ENCODE results near the gene HRH2.

HRH2 gene

DNA sequence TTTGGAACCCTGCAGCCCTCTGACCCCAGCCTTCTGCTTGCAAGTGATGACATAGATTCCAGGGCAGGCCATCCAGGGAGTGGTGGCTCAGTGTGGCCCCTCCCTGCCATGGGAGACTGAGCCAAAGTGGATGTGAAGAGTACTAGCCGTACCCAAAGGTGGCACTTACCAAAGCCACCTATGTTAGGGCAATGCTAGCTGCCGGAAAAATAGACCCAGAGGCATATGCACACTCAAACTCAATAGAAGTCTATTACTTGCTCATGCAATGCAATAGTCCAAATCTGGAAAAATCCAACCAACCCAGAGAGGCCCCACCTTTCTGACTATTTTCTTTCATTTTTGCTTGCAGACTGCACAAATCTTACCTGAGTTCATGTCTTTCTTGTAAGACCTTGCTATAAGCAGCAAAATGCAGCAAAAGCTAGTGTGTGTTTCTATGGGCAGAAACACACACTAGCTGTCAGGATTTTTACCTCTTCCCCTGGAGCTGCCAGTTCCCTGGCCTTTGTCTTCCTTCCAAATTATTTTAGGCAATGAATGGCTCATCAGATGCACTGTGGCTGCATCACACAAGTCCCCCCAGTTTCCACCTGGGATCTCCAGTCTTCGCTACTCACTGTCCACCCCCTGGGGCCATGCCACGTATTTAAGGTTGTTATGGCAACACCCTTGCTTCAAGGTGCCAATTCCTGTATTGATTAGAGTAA is 74.0 kb downstream of the HRH2 start:
- DNase-seq (ENCODE audit: low spot score), result no peak
- TF ChIP-seq, protein P1, sequence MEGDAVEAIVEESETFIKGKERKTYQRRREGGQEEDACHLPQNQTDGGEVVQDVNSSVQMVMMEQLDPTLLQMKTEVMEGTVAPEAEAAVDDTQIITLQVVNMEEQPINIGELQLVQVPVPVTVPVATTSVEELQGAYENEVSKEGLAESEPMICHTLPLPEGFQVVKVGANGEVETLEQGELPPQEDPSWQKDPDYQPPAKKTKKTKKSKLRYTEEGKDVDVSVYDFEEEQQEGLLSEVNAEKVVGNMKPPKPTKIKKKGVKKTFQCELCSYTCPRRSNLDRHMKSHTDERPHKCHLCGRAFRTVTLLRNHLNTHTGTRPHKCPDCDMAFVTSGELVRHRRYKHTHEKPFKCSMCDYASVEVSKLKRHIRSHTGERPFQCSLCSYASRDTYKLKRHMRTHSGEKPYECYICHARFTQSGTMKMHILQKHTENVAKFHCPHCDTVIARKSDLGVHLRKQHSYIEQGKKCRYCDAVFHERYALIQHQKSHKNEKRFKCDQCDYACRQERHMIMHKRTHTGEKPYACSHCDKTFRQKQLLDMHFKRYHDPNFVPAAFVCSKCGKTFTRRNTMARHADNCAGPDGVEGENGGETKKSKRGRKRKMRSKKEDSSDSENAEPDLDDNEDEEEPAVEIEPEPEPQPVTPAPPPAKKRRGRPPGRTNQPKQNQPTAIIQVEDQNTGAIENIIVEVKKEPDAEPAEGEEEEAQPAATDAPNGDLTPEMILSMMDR (IDR thresholded peaks at IDR 0.05), result no peak
- no peak overlapping the region for H3K27ac ChIP-seq
- H3K4me3 ChIP-seq, result no peak overlapping the region

DNA sequence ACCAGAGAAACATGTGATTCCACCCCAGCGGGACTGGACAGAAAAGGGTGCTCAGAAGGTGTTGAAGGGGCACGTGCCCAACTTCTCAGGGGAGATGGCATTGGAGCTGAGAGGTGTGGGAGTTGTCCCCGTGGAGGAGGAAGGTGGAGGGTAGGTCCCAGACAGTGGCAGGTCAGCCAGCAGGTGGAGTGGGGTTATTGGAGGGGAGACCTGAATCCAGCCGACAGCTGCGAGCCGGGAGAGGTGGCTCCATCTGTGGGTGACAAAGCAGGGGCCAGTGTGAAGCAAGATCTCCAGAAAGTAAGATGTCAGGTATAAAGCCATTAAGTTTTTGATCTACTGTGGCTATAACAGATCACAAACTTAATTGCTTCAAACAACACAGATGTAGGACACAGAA is 75.1 kb downstream of the HRH2 start:
- DNase-seq (ENCODE audit: low spot score), result no peak

GRCh38 chr5:175734016-175734415 is 76.1 kb downstream of the HRH2 start:
- Histone ChIP-seq H3K27ac (no peak overlapping the region), H3K4me3 (no peak overlapping the region)
- TF ChIP-seq, protein P1 (IDR thresholded peaks at IDR 0.05), result no peak
- DNase-seq (ENCODE audit: low spot score), result no peak

More for the DNA sequence above, 75.1 kb downstream of the HRH2 start:
- TF ChIP-seq, protein P1 (IDR thresholded peaks at IDR 0.05), result no peak
- no peak overlapping the region for H3K27ac ChIP-seq
- H3K4me3 ChIP-seq, result no peak overlapping the region

DNA sequence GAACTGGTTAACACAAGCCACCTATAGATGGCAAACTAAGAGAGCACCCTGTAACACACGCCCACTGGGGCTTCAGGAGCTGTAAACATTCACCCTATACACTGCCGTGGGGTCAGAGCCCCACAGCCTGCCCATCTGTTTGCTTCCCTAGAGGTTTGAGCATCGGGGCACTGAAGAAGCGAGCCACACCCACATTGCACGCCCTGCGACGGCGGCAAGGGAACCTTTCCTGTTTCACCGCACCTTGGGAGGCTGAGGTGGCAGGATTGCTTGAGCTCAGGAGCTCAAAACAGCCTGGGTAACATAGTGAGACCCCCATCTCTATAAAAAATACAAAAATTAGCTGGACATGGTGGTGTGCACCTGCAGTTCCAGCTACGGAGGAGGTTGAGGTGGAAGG is 76.6 kb downstream of the HRH2 start:
- DNase-seq (ENCODE audit: low spot score), result no peak

GRCh38 chr5:175735701-175736100 is 77.8 kb downstream of the HRH2 start:
- no peak for DNase-seq (ENCODE audit: low spot score)
- TF ChIP-seq, protein P1 (IDR thresholded peaks at IDR 0.05), result no peak
- Histone ChIP-seq H3K27ac (no peak overlapping the region), H3K4me3 (no peak overlapping the region)

More for the DNA sequence above, 76.6 kb downstream of the HRH2 start:
- TF ChIP-seq, protein P1 (IDR thresholded peaks at IDR 0.05), result no peak
- no peak overlapping the region for H3K27ac ChIP-seq
- H3K4me3 ChIP-seq, result no peak overlapping the region

- TF ChIP-seq, protein P1 (IDR thresholded peaks at IDR 0.05), result no peak
- no peak for DNase-seq (ENCODE audit: low spot score)
- no peak overlapping the region for H3K4me3 ChIP-seq
- no peak overlapping the region for H3K27ac ChIP-seq
These were observed 78.8 kb downstream of the HRH2 start for GRCh38 chr5:175736652-175737051.

DNA sequence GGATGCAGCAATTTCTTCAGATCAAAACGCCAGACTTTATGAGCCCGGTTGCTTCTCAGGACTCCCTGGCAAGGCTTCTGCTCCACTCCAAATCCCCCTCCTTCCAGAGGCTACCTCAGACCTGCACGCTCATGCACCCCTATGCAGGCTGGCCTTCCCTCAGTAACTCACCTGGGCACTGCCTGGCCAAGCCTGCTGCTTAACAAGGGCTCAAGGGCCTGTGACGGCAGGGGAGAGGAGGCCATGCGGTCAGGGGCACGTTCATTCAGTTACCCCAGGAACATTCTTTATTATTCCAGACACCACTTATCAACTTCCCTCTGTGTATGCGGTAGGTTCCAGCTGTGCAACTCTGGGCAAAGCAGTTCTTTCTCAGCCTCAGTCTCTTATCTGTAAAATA is 79.6 kb downstream of the HRH2 start:
- Histone ChIP-seq H3K27ac (no peak overlapping the region), H3K4me3 (no peak overlapping the region)
- DNase-seq (ENCODE audit: low spot score), result no peak
- TF ChIP-seq, protein P1 (IDR thresholded peaks at IDR 0.05), result no peak
